Esophagus (tissue), 2 donors: ENCODE data around the gene BMPER. TPM values are rescaled to one million over a fixed set of nuclear protein-coding genes. Genes with fewer than 3 reads are reported as not detected.

Experiments used
- H3K27ac ChIP-seq, 2 donors: one replicate each; pipeline ENCODE4 v1.5.1; 2013; ENCODE audit warnings: low read depth in 2 of 2, mild to moderate bottlenecking in 2 of 2, inconsistent platforms in 1 of 2, low read length in 1 of 2, moderate library complexity in 1 of 2
- H3K27me3 ChIP-seq, 2 donors: one replicate each; pipeline ENCODE4 v1.6.1; 2013; ENCODE audit warnings: low read length in 2 of 2, control low read depth in 1 of 2, mild to moderate bottlenecking in 1 of 2; ENCODE audit not compliant: insufficient read depth in 2 of 2, control insufficient read depth in 1 of 2
- H3K36me3 ChIP-seq, 2 donors: one replicate each; pipeline ENCODE4 v1.6.1; 2013; ENCODE audit warnings: low read length in 1 of 2; ENCODE audit not compliant: control insufficient read depth in 2 of 2, insufficient read depth in 2 of 2
- H3K4me1 ChIP-seq, 2 donors: one replicate each; pipeline ENCODE4 v1.6.1; 2013; ENCODE audit warnings: low read length in 1 of 2; ENCODE audit not compliant: control insufficient read depth in 2 of 2, insufficient read depth in 2 of 2
- H3K4me3 ChIP-seq, 2 donors: one replicate each; pipeline ENCODE4 v1.5.1; 2013; ENCODE audit warnings: low read length in 2 of 2, mild to moderate bottlenecking in 2 of 2, low read depth in 1 of 2, moderate library complexity in 1 of 2
- H3K9me3 ChIP-seq, 2 donors: one replicate each; pipeline ENCODE4 v1.6.1; 2013; ENCODE audit warnings: mild to moderate bottlenecking in 2 of 2, low read depth in 1 of 2, low read length in 1 of 2, moderate library complexity in 1 of 2; ENCODE audit not compliant: control insufficient read depth in 2 of 2, insufficient read depth in 1 of 2
- WGBS, 2 donors: extraction: QIAGEN DNeasy Blood & Tissue Kit; methylation state at CpG; one replicate each; pipeline ENCODE4 v1.1.7; 2013; 5-methylcytosine and 5-hydroxymethylcytosine counted together
- polyA plus RNA-seq, 2 donors: library from polyadenylated mRNA; stranded (reverse); fragments of 200-250 nt; gene quantifications; one replicate each; pipeline ENCODE4 v1.2.3, GENCODE V29; 2013
- donor health status: healthy with polysubstance abuse.
- donor health status: Bipolar disorder and iron deficiency.

BMPER gene
- polyA plus RNA-seq, 2 donors: 0.06 to 0.19 TPM

DNA sequence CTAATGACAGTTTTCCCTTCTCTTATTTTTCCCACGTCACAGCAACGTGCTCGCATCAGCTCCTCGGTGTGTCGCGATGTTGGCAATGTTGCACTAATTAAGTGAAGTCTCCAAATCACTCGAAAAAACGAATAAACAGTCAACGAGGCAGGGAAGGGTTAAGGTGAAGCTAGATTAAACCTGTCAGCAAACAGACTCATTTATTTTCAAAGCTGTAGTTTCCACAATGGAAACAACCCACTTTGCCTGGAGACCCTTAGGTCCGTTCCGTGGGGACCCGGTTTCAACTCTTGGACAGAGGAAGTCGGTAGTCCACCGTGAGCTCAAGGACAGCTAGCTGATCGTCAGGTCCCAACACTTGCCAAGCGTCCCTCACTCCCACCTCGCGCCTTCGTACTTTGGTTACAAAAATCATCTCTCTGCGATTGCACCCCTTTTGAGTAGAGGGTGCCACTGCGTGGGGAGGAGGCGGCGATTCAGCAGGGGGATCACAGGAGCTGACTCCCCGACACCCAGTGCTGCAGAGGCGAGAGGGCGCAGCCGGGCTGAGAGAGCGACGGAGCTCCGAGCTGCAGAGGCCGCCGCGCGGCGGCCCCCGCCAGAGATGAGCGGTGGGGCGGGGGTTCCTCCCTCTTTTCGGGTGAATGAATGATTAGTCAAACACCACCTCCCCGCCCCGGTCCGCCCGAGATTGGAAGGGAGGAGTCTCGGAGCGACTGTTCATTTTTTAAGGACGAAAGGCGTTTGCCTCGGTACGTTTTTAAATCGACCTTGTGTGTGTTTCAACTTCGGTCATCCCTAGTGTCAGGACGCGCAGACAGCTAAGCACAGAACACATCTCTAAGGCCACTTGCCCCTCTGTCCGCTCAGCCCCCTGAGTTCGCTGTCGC, 1.3 kb upstream of the BMPER start:
- Histone ChIP-seq H3K27me3 (peaks cover 2 to 4% of the 10 kb centered on the region in 2 donors), H3K36me3 (no peaks in the 10 kb centered on the region), H3K4me3 (peak overlapping the region; percentile 43 to 46), H3K9me3 (no peaks in the 10 kb centered on the region), H3K27ac (no peak overlapping the region), H3K4me1 (peaks cover 5 to 6% of the 10 kb centered on the region in 2 donors)
- 4% methylated on average over 55 to 56 of the region's 56 CpGs for WGBS, 2 donors

DNA sequence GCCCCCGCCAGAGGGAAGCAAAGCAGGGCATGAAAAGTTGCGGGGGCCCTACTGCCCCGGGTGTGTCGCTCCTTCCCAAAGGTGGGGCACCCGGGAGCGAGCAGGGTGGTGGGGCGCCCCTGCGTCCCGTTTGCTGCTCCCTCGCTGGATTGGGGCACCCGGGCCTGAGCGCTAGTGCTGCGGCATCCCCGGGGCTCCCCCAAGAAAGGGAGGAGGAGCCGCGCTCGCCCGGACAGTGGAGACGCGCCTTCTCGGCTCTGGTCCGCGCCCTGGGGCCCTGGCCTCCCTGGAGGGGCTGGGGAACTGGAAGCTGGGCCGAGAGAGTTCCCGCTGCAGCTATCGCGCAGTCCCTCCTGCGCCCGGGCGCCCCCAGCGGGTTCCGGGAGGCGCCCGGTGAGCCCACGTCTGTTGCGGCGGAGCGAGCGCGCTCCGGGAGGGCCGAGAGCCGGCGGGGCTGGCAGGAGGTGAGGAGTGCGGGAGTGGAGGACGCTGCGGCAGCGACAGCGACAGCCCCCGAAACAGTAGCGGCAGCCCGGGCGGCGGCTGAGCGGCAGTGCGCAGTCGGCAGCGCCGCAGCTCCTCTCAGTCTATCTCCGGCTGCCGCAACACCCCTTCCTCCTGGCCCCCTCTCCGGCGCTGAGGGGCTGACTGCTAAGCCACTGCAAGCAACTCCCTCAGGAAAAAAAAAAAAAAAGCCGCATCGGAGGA, 504 bp upstream of the BMPER start:
- Histone ChIP-seq H3K27ac (no peak overlapping the region), H3K4me1 (peaks cover 5 to 6% of the 10 kb centered on the region in 2 donors), H3K27me3 (peaks cover 2 to 4% of the 10 kb centered on the region in 2 donors), H3K9me3 (no peaks in the 10 kb centered on the region), H3K36me3 (no peaks in the 10 kb centered on the region), H3K4me3 (peak overlapping the region; percentile 43 to 46)
- 1% methylated on average over 53 to 63 of the region's 65 CpGs for WGBS, 2 donors

DNA sequence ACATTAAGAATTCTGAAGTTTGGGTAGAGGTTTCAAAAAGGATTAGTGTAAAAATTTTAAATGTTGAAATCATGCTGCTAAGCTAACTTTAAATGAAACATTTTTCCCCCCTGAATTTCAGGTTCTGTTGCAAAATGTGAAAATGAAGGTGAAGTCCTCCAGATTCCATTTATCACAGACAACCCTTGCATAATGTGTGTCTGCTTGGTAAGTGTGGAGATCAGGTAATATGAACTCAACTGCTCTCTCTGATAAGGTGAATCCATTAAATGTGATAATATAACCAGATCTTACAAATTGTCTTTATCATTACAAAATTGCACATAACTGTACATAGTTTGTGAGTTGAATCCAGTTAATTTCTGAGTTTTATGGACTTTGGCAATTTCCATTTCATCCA, 1.4 kb downstream of the BMPER start:
- no peaks in the 10 kb centered on the region for H3K36me3 ChIP-seq
- H3K4me3 ChIP-seq: no peak overlapping the region
- H3K4me1 ChIP-seq: peaks cover 5 to 6% of the 10 kb centered on the region in 2 donors
- H3K27me3 ChIP-seq: peaks cover 2 to 4% of the 10 kb centered on the region in 2 donors
- H3K27ac ChIP-seq: no peak overlapping the region
- no peaks in the 10 kb centered on the region for H3K9me3 ChIP-seq

DNA sequence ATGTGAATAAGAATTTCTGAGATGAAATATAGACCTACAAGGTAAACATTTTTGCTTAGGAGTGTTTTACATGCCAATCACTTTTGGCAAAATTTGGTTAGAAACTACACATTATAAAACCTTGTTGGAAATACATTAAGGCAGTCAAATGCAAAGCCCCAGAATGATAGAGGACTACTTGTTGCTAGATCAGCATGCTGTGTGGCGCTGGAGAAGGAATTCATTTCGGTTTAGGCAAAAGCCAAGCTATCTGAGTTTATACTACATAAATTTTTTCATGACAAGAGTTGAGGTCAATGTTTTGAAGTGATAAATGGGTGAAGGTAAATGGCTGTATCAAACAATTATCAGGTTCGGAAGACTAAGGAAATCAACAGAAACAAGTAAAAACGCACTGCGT, 2.3 kb downstream of the BMPER start:
- peaks cover 5 to 6% of the 10 kb centered on the region in 2 donors for H3K4me1 ChIP-seq
- no peak overlapping the region for H3K4me3 ChIP-seq
- no peak overlapping the region for H3K27ac ChIP-seq
- H3K36me3 ChIP-seq: no peaks in the 10 kb centered on the region
- H3K9me3 ChIP-seq: no peaks in the 10 kb centered on the region
- 90 to 91% methylated on average over 5 of the region's 5 CpGs for WGBS, 2 donors
- H3K27me3 ChIP-seq: peaks cover 2 to 4% of the 10 kb centered on the region in 2 donors

- H3K27me3 ChIP-seq: peaks cover 0 to 2% of the 10 kb centered on the region in 2 donors
- H3K4me1 ChIP-seq: peaks cover 5 to 6% of the 10 kb centered on the region in 2 donors
- no peak overlapping the region for H3K27ac ChIP-seq
- WGBS, 2 donors: 81 to 85% methylated on average over 5 of the region's 5 CpGs
- H3K9me3 ChIP-seq: no peaks in the 10 kb centered on the region
- H3K36me3 ChIP-seq: no peaks in the 10 kb centered on the region
- no peak overlapping the region for H3K4me3 ChIP-seq
Measured at GRCh38 chr7:33909318-33909717, 4.0 kb downstream of the BMPER start.

DNA sequence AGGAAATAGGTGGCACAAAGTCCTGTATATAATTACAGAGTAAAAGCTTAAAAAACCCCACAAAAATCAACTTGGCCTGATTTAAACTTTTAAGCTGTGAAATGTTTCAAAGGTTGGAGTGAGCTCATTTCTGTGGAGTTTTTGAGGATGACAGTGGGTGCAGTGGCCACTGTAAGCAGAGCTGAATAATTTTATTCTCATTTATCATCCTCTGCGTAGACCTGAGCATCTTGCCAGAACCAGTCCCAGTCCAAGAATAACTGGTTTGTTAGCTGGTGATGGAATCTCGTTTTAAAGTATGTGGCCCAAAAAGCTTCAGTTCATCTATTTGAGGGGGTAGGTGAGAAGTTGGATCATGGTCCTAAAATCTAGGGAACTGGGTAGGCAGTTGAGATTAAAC, 4.4 kb downstream of the BMPER start:
- whole genome bisulfite sequencing, 2 donors: 52 to 57% methylated on average over 2 of the region's 2 CpGs
- Histone ChIP-seq H3K4me3 (no peak overlapping the region), H3K27me3 (no peaks in the 10 kb centered on the region), H3K4me1 (peaks cover under 1 to 6% of the 10 kb centered on the region in 2 donors), H3K9me3 (no peaks in the 10 kb centered on the region), H3K27ac (no peak overlapping the region), H3K36me3 (no peaks in the 10 kb centered on the region)

- Histone ChIP-seq H3K9me3 (no peaks in the 10 kb centered on the region), H3K4me1 (peaks cover 0 to under 1% of the 10 kb centered on the region in 2 donors), H3K27me3 (no peaks in the 10 kb centered on the region), H3K27ac (no peak overlapping the region), H3K36me3 (no peaks in the 10 kb centered on the region), H3K4me3 (no peak overlapping the region)
- WGBS, 2 donors: 72 to 84% methylated on average over 2 of the region's 2 CpGs
Measured at GRCh38 chr7:33910756-33911155, 5.4 kb downstream of the BMPER start.

- Histone ChIP-seq H3K27ac (no peak overlapping the region), H3K4me1 (no peaks in the 10 kb centered on the region), H3K27me3 (no peaks in the 10 kb centered on the region), H3K4me3 (no peak overlapping the region), H3K36me3 (no peaks in the 10 kb centered on the region), H3K9me3 (no peaks in the 10 kb centered on the region)
- WGBS, 2 donors: 82 to 86% methylated on average over 5 of the region's 5 CpGs
Measured at GRCh38 chr7:33916357-33917081, 11.2 kb downstream of the BMPER start.

DNA sequence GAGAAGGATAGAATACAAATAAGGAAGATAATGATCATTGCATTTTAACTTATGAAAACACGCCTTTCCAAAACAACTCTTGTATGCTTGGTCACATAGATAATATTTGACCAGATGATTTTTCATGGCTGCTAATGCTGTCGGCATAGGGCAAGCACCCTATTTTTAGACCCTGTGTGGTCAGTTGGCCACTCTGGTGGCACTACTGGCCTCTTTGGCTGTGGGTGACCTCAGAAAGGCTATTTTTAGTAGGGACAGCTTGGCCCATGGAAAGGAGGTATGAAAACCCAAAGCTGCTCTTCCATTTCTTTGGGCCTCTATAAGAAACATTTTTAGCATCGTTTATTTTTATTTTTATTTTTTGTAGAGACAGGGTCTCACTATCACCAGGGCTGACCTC, 12.3 kb downstream of the BMPER start:
- Histone ChIP-seq H3K9me3 (no peaks in the 10 kb centered on the region), H3K27ac (no peak overlapping the region), H3K4me1 (no peaks in the 10 kb centered on the region), H3K36me3 (no peaks in the 10 kb centered on the region), H3K4me3 (no peak overlapping the region), H3K27me3 (no peaks in the 10 kb centered on the region)
- WGBS, 2 donors: 59 to 74% methylated on average over 3 of the region's 3 CpGs
